T-helper 22 cell (primary cell): ENCODE results near the gene RNF152.
"Not testable (repeated sequence)": the region's sequence is repeated elsewhere in the genome, so short reads cannot be mapped to it uniquely, and the experiment has no call there.

Experiments
- DNase-seq: peaks from one replicate; pipeline ENCODE4 v3.0.0-alpha.2; 2020; ENCODE audit warnings: low read depth

RNF152 gene

GRCh38 chr18:61817086-61817485 is 75.7 kb downstream of the RNF152 start:
- no peak for DNase-seq

- no peak for DNase-seq
Measured at GRCh38 chr18:61815885-61816470, 76.8 kb downstream of the RNF152 start.

GRCh38 chr18:61808286-61808685 is 84.5 kb downstream of the RNF152 start:
- DNase-seq, result no peak

GRCh38 chr18:61803393-61803792 is 89.4 kb downstream of the RNF152 start:
- DNase-seq, result no peak

- DNase-seq, result no peak
Measured at GRCh38 chr18:61797696-61798590, 94.9 kb downstream of the RNF152 start.

GRCh38 chr18:61791031-61791430 is 101.8 kb downstream of the RNF152 start:
- no peak for DNase-seq

GRCh38 chr18:61787011-61787670 is 105.7 kb downstream of the RNF152 start:
- not testable (repeated sequence) for DNase-seq

GRCh38 chr18:61785588-61785987 is 107.2 kb downstream of the RNF152 start:
- DNase-seq, result no peak

GRCh38 chr18:61784834-61785233 is 108.0 kb downstream of the RNF152 start:
- DNase-seq, result no peak

GRCh38 chr18:61782545-61782944 is 110.3 kb downstream of the RNF152 start:
- DNase-seq, result no peak

- DNase-seq, result not testable (repeated sequence)
Measured at GRCh38 chr18:61776201-61776600, 116.6 kb downstream of the RNF152 start.

- DNase-seq, result no peak
Measured at GRCh38 chr18:61774846-61775245, 118.0 kb downstream of the RNF152 start.

- no peak for DNase-seq
Measured at GRCh38 chr18:61772293-61772848, 120.4 kb downstream of the RNF152 start.

- no peak for DNase-seq
Measured at GRCh38 chr18:61771861-61772260, 120.9 kb downstream of the RNF152 start.

GRCh38 chr18:61770279-61770678 is 122.5 kb downstream of the RNF152 start:
- no peak for DNase-seq

GRCh38 chr18:61766266-61766884 is 126.4 kb downstream of the RNF152 start:
- no peak for DNase-seq

GRCh38 chr18:61765097-61765496 is 127.7 kb downstream of the RNF152 start:
- DNase-seq, result no peak

GRCh38 chr18:61764381-61764780 is 128.4 kb downstream of the RNF152 start:
- DNase-seq, result no peak

- DNase-seq, result no peak
Measured at GRCh38 chr18:61761875-61762274, 130.9 kb downstream of the RNF152 start.
